ENCODE measurements around the gene MAMDC4. TPM values are rescaled to one million over a fixed set of nuclear protein-coding genes. Genes with fewer than 3 reads are reported as not detected.

The MAMDC4 gene
- total RNA-seq, 2 experiments from 2014 or later = 11.7 to 14.2 TPM

DNA sequence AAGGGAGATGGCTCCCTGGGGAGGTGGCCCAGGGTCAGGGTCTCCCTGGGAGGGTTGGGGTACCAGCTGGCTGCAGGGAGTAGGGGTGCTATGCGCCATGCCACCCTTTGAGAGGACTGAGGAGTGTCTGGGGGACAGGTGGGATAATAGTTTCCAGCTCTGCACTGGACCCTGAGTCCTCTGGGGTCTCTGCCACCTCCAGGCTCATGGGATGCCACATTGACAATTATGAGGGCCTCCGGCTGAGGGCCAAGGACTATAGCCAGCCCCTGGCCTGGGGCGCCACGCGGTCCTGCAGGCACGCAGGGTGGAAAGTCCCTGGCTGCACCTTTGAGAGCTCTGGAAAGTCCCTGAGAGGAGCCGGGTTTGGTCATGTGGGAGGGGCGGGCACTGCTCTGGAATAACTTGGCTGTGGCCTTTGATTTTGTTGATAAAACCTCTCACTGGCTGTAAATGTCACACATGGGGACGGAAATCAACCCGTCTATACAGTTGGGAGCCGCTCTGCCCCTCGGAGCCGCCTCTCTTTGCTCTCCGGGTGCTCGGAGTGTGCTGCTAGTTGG is 50.2 kb downstream of the MAMDC4 start:
- intact Hi-C loops (cut with micrococcal nuclease; ENCODE audit: unreplicated experiment) = no loop called here
- H2AFZ ChIP-seq (ENCODE audit: low read length) = no peak overlapping the region
- no TSS peak for BruUV-seq (replicated peaks)
- H3K9me3 ChIP-seq (ENCODE audit: low read length) = no peaks in the 10 kb centered on the region
- no peak overlapping the region; the same call in 1 of the 2 replicates for H3K4me2 ChIP-seq (ENCODE audit: low read length)
- TF ChIP-seq, protein P1, sequence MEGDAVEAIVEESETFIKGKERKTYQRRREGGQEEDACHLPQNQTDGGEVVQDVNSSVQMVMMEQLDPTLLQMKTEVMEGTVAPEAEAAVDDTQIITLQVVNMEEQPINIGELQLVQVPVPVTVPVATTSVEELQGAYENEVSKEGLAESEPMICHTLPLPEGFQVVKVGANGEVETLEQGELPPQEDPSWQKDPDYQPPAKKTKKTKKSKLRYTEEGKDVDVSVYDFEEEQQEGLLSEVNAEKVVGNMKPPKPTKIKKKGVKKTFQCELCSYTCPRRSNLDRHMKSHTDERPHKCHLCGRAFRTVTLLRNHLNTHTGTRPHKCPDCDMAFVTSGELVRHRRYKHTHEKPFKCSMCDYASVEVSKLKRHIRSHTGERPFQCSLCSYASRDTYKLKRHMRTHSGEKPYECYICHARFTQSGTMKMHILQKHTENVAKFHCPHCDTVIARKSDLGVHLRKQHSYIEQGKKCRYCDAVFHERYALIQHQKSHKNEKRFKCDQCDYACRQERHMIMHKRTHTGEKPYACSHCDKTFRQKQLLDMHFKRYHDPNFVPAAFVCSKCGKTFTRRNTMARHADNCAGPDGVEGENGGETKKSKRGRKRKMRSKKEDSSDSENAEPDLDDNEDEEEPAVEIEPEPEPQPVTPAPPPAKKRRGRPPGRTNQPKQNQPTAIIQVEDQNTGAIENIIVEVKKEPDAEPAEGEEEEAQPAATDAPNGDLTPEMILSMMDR (conservative IDR thresholded peaks at IDR 0.05; ENCODE audit: low read length) = no peak
- no peak for TF ChIP-seq EZH2phosphoT487 (IDR thresholded peaks at IDR 0.05; ENCODE audit: borderline replicate concordance, low read depth, low read length)
- H3K9me2 ChIP-seq (ENCODE audit: insufficient read depth, low read length) = no peaks in the 10 kb centered on the region
- no peak for DNase-seq (ENCODE audit: low spot score)
- H3K4me1 ChIP-seq (ENCODE audit: insufficient read depth, low read length, poor library complexity, severe bottlenecking) = no peaks in the 10 kb centered on the region
- H3K27ac ChIP-seq (ENCODE audit: low read depth, low read length, poor library complexity, severe bottlenecking) = no peak overlapping the region
- ChIA-PET POLR2A (no interaction called here), CTCF (ENCODE audit: unreplicated experiment) (interaction anchor here (0.5 kb wide), 2 partner anchors 22 to 567 kb away, joined by 3 read pairs; no protein-coding TSS in a partner anchor)
- no peak overlapping the region for H3K4me3 ChIP-seq (ENCODE audit: low read depth, low read length, poor library complexity, severe bottlenecking)
- peaks cover 91% of the 10 kb centered on the region for H3K36me3 ChIP-seq (ENCODE audit: insufficient read depth, low read length)
- H3K79me2 ChIP-seq (ENCODE audit: insufficient read depth, low read depth, low read length) = no peaks in the 10 kb centered on the region
- no peaks in the 10 kb centered on the region for H4K20me1 ChIP-seq (ENCODE audit: insufficient read depth, low read length)

DNA sequence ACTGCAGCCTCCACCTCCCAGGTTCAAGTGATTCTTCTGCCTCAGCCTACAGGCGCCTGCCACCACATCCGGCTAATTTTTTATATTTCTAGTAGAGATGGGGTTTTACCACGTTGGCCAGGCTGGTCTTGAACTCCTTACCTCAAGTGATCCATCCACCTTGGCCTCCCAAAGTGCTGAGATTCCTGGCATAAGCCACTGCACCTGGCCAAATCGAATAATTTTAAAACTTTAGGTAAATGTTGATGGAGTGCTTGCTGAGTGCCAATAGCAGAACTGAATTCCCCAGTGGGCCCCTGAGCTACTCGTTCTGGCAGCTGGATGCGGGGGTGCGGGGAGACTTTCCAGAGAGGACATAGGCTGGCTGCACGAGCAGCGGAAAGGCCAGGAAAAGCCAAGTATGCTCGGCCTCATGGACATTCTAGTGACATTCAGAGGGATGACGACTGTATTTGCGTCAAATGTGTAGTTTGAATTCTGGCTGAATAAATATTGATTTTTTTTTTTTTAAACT is 51.0 kb downstream of the MAMDC4 start:
- H3K4me3 ChIP-seq (ENCODE audit: low read depth, low read length, poor library complexity, severe bottlenecking) = no peak overlapping the region
- H3K79me2 ChIP-seq (ENCODE audit: insufficient read depth, low read depth, low read length) = no peaks in the 10 kb centered on the region
- intact Hi-C loops (cut with micrococcal nuclease; ENCODE audit: unreplicated experiment) = no loop called here
- no peaks in the 10 kb centered on the region for H3K9me2 ChIP-seq (ENCODE audit: insufficient read depth, low read length)
- BruUV-seq (replicated peaks) = no TSS peak
- H4K20me1 ChIP-seq (ENCODE audit: insufficient read depth, low read length) = no peaks in the 10 kb centered on the region
- POLR2A ChIA-PET = no interaction called here
- H3K9me3 ChIP-seq (ENCODE audit: low read length) = no peaks in the 10 kb centered on the region
- H3K36me3 ChIP-seq (ENCODE audit: insufficient read depth, low read length) = peaks cover 96% of the 10 kb centered on the region
- no peak overlapping the region for H3K27ac ChIP-seq (ENCODE audit: low read depth, low read length, poor library complexity, severe bottlenecking)
- H3K4me1 ChIP-seq (ENCODE audit: insufficient read depth, low read length, poor library complexity, severe bottlenecking) = no peaks in the 10 kb centered on the region
- no peak overlapping the region for H2AFZ ChIP-seq (ENCODE audit: low read length)
- TF ChIP-seq EZH2phosphoT487 (IDR thresholded peaks at IDR 0.05; ENCODE audit: borderline replicate concordance, low read depth, low read length) = no peak
- TF ChIP-seq, protein P1 (conservative IDR thresholded peaks at IDR 0.05; ENCODE audit: low read length) = no peak
- H3K4me2 ChIP-seq (ENCODE audit: low read length) = no peak overlapping the region
- CTCF ChIA-PET (ENCODE audit: unreplicated experiment) = no interaction called here
- DNase-seq (ENCODE audit: low spot score) = no peak

DNA sequence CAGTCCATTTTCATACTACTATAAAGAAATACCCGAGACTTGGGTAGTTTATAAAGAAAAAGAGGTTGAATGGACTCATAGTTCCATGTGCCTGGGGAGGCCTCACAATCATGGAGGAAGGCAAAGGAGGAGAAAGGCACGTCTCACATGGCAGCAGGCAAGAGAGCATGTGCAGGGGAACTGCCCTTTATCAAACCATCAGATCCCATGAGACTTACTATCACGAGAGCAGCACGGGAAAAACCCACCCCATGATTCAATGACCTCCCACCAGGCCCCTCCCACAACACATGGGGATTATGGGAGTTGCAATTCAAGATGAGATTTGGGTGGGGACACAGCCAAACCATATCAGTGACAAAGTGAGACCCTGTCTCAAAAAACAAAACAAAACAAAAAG is 54.1 kb downstream of the MAMDC4 start:
- Histone ChIP-seq H3K4me3 (ENCODE audit: low read depth, low read length, poor library complexity, severe bottlenecking) (no peak overlapping the region), H3K27ac (ENCODE audit: low read depth, low read length, poor library complexity, severe bottlenecking) (no peak overlapping the region), H3K9me2 (ENCODE audit: insufficient read depth, low read length) (no peaks in the 10 kb centered on the region), H2AFZ (ENCODE audit: low read length) (no peak overlapping the region), H3K36me3 (ENCODE audit: insufficient read depth, low read length) (peaks cover 90% of the 10 kb centered on the region), H3K4me2 (ENCODE audit: low read length) (no peak overlapping the region), H3K9me3 (ENCODE audit: low read length) (no peaks in the 10 kb centered on the region), H3K79me2 (ENCODE audit: insufficient read depth, low read depth, low read length) (no peaks in the 10 kb centered on the region), H3K4me1 (ENCODE audit: insufficient read depth, low read length, poor library complexity, severe bottlenecking) (no peaks in the 10 kb centered on the region), H4K20me1 (ENCODE audit: insufficient read depth, low read length) (no peaks in the 10 kb centered on the region)
- intact Hi-C loops (cut with micrococcal nuclease; ENCODE audit: unreplicated experiment) = no loop called here
- ChIA-PET POLR2A (no interaction called here), CTCF (ENCODE audit: unreplicated experiment) (no interaction called here)
- TF ChIP-seq, protein P1 (conservative IDR thresholded peaks at IDR 0.05; ENCODE audit: low read length) = no peak
- no peak for TF ChIP-seq EZH2phosphoT487 (IDR thresholded peaks at IDR 0.05; ENCODE audit: borderline replicate concordance, low read depth, low read length)
- no TSS peak for BruUV-seq (replicated peaks)
- no peak for DNase-seq (ENCODE audit: low spot score)
